Left kidney (tissue), 8 donors: ENCODE results near the gene C4BPA. TPM values are rescaled to one million over a fixed set of nuclear protein-coding genes. Genes with fewer than 3 reads are reported as not detected.

ENCODE experiments used
- DNase-seq: peaks from one replicate; pipeline ENCODE4 v3.0.0-alpha.2; 2013
- long read RNA-seq, 8 donors: transcript quantifications; one replicate each; lab custom pipeline, GENCODE V29; 2026
- polyA plus RNA-seq: library from polyadenylated mRNA; unstranded; fragments of 120-200 nt; gene quantifications from one replicate; pipeline ENCODE4 v1.2.1, GENCODE V29; 2013; ENCODE audit not compliant: insufficient read length

The C4BPA gene
- 0.52 TPM for polyA plus RNA-seq
- long read RNA-seq, donor 1 = 0 reads
- long read RNA-seq, donor 2 = 0 reads
- long read RNA-seq, donor 3 = 0 reads
- long read RNA-seq, donor 4 = 0 reads
- long read RNA-seq, donor 5 = 0 reads
- long read RNA-seq, donor 6 = 0 reads
- long read RNA-seq, donor 7 = 0 reads
- long read RNA-seq, donor 8 = 0 reads

- DNase-seq = no peak
Observed at GRCh38 chr1:207103892-207104373, at the start of gene C4BPA. Gene C4BPA (plus strand): TSS chr1:207104233. CDS start chr1:207113026, 8,793 bp downstream.

- DNase-seq = no peak
Observed at GRCh38 chr1:207054491-207054890, 49.5 kb upstream of the C4BPA start.

DNA sequence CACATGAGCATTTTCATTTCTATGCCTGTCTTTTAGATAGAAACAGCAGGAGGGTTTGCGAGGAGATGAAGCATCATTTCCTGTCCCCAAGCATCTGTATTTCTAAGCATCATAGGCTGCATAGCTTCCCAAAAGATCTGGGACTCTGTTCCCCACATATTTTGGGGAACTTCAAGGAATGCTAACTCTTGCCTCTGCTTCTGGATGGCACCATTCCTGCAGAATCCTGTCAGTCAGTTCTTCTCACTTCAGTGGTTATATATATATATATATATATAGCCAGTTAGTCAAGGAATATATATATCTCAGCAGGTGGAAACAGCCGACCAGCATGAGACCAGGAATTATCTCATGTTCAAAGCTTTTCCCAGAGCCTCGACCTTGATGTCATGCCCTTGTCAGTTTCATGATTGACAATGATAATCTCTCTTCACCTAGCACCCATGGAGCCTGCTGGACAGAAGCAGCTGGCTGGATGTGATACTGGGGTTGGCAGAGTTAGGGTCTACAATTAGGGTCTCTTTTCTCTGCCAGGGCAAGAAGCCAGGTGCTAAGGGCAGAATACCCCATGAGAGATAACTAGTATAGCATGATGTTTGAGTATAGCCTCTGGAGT, 48.5 kb upstream of the C4BPA start:
- no peak for DNase-seq

DNA sequence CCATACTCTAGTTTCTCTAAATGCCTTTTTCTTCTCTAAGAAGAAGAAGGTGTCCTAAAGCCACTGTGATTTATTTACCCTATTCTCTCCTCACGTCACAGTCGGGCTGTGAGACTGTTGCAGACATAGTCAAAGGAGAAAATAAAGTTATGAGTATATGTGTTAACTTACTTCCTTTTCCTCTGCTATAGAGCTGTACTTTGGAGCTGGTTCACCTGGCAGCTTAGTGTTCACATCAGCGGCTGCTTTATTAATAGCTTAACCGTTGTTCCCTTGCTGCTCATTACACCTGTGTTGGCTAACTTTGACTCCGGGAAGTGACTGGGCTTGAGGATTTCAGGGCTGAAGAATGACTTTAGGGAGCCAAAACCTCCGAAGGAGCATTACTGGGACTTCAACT, 47.4 kb upstream of the C4BPA start:
- DNase-seq = no peak

GRCh38 chr1:207058252-207058651, 45.8 kb upstream of the C4BPA start:
- no peak for DNase-seq

DNA sequence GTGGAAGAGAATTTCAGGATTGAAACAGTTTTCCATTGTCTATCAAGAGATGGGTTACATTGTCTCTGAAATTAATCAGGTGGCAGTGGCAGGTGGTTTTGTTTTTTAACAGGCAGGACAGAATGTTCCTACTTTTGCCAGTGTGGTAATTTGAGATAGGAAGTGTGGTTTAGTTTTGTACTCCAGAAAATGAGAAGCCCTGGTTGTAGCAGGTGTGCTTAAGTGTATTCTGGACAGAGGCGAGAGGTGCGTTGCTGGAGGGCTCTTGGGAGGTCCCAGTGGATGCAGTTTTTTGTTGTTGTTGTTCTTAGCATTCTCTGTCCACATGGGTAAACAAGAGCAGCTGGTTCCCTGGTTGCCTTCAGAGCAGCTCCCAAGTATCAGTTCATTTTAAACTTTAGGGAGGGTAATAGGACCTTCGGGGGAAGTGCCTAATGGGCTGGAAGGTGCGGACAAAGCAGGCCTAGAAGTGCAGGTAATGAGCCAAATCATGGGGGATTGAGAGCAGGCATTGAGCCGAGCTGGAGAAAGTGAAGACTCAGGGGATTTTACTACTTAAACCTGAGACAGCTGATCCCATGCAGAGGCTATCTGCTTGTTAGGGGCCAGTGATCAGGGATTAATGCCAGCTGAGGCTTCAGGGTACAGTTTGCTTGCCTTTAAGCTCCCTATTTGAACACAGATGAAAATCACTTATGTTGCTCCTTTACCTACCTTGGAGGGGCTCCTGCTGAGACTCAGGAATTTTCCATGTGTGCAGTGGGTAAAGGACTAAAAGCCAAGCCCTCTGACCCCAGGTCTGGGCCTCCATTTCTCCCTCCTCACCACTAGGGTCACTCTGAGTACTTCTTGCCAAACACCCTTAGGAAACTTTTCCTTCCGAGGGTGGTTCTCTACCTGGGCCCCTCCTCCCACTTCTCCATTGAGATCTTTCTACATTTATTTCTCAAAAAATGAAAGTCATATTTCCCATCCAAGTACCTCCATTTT, 44.9 kb upstream of the C4BPA start:
- DNase-seq = peak; percentile 28

DNA sequence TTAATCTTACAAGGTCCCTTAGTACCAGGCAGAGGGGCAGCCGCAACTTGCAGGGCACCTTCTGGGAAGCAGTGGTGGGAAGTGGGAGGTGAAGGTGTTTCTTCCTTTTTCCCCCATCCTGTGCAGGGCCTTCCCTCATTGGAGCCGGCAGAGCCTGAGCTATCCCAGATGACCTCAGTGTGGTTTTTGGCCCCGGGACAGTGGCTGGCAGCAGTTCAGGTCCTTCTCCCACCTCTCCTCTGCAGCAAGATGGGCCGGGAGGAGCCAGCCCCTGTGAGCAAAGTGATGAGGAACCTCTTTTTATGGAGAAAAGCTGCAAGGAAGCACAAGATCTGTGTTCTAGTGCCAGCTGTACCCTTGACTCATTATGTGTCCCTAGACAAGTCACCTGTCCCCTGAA, 44.2 kb upstream of the C4BPA start:
- no peak for DNase-seq

- DNase-seq = no peak
Observed at GRCh38 chr1:207060596-207060995, 43.4 kb upstream of the C4BPA start.

GRCh38 chr1:207062058-207062457, 42.0 kb upstream of the C4BPA start:
- no peak for DNase-seq

DNA sequence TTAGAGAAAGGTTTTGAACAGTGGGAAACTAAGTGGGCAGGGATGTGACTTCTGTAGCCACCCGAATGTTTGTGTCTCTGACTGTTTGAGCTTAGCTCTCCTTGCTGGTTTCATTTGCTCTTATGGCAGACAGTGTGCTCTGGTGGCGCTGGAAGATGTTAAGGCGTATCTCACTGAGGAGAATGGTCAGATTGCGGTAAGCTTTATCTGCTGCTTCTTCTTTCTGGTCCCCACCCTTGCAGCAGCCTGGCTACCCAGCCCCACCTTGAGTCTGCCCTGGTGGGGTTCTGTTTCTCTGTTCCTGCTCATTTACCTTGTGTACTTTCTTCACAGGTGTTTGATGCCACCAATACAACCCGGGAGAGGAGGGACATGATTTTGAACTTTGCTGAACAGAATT, 41.0 kb upstream of the C4BPA start:
- no peak for DNase-seq

DNA sequence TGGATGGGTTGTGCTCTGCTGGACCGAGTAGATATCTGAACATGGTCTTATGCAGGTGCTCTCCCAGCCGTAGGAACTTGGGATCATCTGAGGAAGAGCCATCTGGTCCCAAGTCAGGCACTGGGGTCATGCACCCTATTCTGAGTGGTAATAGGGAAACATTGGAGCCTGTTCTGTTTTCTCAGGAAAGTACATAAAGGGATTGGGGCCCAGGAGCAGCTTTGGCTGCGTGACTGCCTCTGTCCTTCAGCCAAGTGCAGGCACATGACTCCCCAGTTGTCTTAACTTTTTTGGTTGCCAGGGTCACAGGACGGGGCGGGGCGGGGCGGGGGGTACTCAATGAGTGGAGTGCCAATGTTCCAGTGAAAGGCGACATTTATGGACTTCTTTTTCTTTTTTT, 39.5 kb upstream of the C4BPA start:
- no peak for DNase-seq

DNA sequence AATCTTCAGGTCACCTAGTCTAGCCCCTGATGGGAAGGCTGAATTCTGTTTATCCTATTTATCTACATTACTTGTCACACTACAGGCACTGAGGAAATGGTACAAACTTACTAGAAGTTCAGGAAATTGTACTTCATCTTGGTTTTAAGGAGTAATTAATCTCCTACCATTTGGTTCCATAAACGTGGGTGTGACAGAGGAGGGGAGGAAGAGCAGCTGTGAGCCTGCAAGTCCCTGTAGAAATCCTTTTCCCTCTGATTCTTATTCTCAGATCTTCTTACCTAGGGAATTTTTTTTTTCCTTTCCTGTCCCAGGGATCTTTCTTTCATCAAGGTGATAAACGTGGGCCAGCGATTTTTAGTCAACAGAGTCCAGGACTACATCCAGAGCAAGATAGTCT, 36.8 kb upstream of the C4BPA start:
- DNase-seq = no peak

DNA sequence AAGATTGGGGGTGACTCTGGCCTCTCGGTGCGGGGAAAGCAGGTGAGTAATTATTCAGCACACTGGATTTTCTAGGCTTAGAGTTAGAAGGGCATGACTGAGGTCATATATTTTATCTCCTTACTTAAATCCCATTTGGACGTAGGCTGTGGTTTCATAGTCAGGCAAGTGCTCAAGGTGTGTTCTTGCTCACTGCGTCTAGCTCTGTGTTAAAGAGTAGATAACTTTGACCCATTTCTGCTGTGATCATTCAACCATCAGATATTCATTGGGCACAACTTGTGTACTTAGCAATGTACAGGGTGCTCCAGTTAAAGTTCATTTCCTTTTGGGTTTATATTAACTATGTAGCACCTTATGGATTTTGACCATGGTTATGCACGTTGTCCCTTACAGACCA, 36.4 kb upstream of the C4BPA start:
- no peak for DNase-seq

DNA sequence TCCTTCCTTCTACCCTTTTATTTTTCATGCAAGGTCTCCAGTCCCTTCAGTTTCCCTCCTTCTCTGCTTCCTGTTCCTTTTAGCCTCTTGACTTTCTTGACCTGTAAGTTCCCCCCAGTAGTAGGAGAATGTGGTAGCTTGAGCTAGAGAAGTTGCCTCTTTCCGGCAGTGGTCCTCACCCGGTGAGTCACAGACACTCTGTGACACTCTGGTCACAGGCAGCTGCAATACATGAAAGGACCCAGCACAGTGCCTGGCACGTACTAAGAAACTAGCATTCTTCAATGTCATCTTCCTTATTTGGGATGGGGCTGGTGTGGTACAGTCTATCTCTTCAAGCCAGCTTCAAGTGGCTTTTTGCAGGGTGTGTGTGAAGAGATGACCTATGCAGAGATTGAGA, 35.0 kb upstream of the C4BPA start:
- DNase-seq = no peak

DNA sequence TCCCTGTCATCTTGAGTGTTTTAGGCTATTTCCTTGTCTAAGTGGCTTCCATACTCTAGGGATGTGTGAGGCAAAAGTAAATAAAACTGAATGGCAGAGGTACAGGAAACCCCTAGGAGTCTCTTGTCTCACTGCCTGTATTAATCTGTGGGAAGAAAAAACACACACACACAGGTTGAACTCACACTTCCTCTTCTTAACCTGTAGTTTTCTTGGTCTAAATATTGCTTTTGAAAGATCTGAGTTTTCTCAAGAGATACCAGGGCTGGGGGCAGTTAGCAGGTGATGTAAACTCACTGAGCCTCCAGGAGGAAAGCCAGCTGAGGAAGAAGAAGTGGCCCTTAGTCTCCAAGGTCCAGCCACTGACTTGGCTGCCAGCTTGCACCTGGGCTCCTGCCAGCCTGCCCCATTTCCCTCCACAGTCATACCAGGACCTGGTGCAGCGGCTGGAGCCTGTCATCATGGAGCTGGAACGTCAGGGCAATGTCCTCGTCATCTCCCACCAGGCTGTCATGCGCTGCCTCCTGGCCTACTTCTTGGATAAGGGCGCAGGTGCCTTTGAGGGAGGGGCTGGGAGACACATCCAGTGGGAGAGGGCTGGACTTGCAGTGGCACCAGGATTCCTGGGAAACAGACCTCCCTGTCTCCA, 34.1 kb upstream of the C4BPA start:
- DNase-seq = no peak

- DNase-seq = no peak
Observed at GRCh38 chr1:207070811-207071210, 33.2 kb upstream of the C4BPA start.

GRCh38 chr1:207071426-207071825, 32.6 kb upstream of the C4BPA start:
- no peak for DNase-seq

DNA sequence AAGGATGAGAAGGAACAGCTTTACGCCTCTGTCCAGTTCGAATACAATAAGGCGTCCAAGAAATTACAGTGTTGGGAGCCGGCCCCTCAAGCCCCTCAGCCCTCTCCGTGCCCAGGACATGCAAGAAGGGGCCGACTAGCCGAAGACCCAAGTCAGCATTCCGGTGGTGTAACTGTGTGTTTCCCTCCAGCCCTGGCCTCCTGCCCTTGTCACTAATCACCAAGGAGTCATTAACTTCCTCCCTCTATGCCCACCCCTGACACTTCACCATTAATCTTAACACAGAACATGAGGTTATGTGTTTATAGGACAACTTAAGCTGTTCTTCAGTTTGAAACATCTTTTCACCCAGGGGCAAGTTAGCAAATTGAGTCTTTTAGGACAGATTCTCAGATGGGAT, 31.8 kb upstream of the C4BPA start:
- DNase-seq = peak; percentile 50

GRCh38 chr1:207073906-207074820, 29.9 kb upstream of the C4BPA start:
- no peak for DNase-seq

- no peak for DNase-seq
Observed at GRCh38 chr1:207076181-207076955, 27.7 kb upstream of the C4BPA start.

DNA sequence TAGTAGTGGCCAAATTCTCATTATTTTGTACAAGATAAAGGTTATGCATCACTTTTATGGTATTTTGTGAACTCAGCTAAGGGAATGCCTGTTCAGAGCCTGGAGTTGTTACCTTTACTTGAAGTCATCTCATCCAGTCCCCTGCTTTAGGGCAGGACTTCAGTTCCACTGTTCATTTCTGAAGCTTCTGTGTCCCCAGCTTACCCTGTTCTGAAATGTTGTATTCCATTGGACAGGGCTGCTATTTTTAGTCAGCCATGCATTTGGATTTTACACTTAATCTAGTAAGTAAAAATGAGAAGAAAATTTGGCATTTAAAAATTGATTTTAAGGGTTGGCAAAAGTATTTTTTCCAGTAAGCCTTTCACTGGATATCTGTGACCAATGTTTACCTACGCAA, 27.0 kb upstream of the C4BPA start:
- DNase-seq = no peak
